H1 (cell line): ENCODE data around the gene CCDC80. TPM values are rescaled to one million over a fixed set of nuclear protein-coding genes. Genes with fewer than 3 reads are reported as not detected.

Experiments used
- POLR2AphosphoS5 ChIP-seq: IDR thresholded peaks from 2 replicates; pipeline ENCODE4 v1.6.1; 2011; ENCODE audit warnings: low read depth, low read length
- RAD21 ChIP-seq, 2 experiments: IDR thresholded peaks in 1 of 2; conservative IDR thresholded peaks in 1 of 2; 2 replicates each; pipeline ENCODE4 v1.6.1; 2011; ENCODE audit warnings: low read depth in 2 of 2, low read length in 2 of 2, improper control_type of control experiment in 1 of 2, inconsistent platforms in 1 of 2, mild to moderate bottlenecking in 1 of 2, moderate library complexity in 1 of 2
- TAF1 ChIP-seq: IDR thresholded peaks from 2 replicates; pipeline ENCODE4 v1.6.1; 2011; ENCODE audit warnings: mild to moderate bottlenecking, low read depth, low read length
- polyA plus RNA-seq, 7 experiments: library from polyadenylated mRNA; depleted of rRNA in 3 of 7; stranded (reverse) in 5 of 7; unstranded in 2 of 7; fragments of >200 nt in 5 of 7; fragments of 200-250 nt in 2 of 7; gene quantifications; 1 replicate in 5 of 7; 2 replicates in 1 of 7; 4 replicates in 1 of 7; pipeline versions ENCODE4 v1.2.1 to v1.2.3, GENCODE V29; 2011 to 2013; ENCODE audit warnings: missing spikeins in 2 of 7, mixed read lengths in 2 of 7
- total RNA-seq: library from RNA; stranded (reverse); fragmentation: NEBNext Ultra II Directional; extraction: Animal tissue kit (Norgen Biotek cat#: 25700); gene quantifications from 2 replicates; pipeline ENCODE4 v1.2.1, GENCODE V29; 2021

CCDC80 gene
- total and polyA plus RNA-seq, 2 of the 8 experiments (the other 6 are each of a cell fraction or from before 2014, with no cell fraction given) = 1.1 to 12.9 TPM

DNA sequence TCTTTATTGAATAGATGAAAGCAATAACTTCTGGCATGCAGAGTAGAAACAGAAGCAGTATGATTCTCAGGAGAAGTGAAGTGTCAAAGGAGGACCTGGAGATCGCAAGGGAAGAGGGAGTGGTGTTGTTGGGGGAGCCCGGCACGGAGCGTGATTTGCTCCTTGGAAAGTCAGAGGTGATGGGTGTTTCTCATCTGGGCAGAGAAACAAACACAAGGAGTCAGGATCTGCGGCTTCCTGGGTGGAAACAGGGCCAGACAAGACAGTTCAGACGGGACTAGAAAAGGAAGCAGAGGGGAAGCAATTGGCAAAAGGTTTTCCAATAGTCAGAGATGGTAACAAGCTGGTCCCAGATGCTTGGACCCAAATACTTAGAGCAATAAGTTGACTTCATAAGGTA is 34.4 kb upstream of the CCDC80 start (continued):
- TF ChIP-seq TAF1 = no peak
- TF ChIP-seq POLR2AphosphoS5 = no peak
- TF ChIP-seq RAD21 (IDR thresholded peaks at IDR 0.05 in 1 of 2, conservative IDR thresholded peaks at IDR 0.05 in 1 of 2; ENCODE audit: low read depth in 2 of 2, low read length in 2 of 2) = no peak
- TF ChIP-seq, all 59 proteins: peak for 0
